Gastrocnemius medialis (tissue), 4 donors: ENCODE data around the gene CEBPA.

Source experiments
- CTCF ChIP-seq, 5 experiments: fragments of 450-650 bp in 3 of 5; fragments of 200-600 bp in 2 of 5; sonication (generic) in 2 of 5; IDR thresholded peaks in 4 of 5; conservative IDR thresholded peaks in 1 of 5; 1 replicate in 4 of 5; 2 replicates in 1 of 5; pipeline ENCODE4 v1.5.1; 2016 to 2019; ENCODE audit warnings: antibody characterized with exemption in 5 of 5, mild to moderate bottlenecking in 3 of 5, moderate library complexity in 3 of 5
- POLR2A ChIP-seq, 2 donors: fragments of 450-650 bp; IDR thresholded peaks; one replicate each; pipeline ENCODE4 v1.6.1; 2017; ENCODE audit warnings: antibody characterized with exemption in 2 of 2, mild to moderate bottlenecking in 2 of 2, moderate library complexity in 2 of 2

- TF ChIP-seq CTCF (IDR thresholded peaks at IDR 0.05 in 4 of 5, conservative IDR thresholded peaks at IDR 0.05 in 1 of 5) (no peak), POLR2A (IDR thresholded peaks at IDR 0.05) (no peak)
Measured at GRCh38 chr19:33278403-33279269, 23.7 kb downstream of the CEBPA start.
